ENCODE data around the gene EBF4.
"Not testable (repeated sequence)": the region's sequence is repeated elsewhere in the genome, so short reads cannot be mapped to it uniquely, and the experiment has no call there.

The EBF4 gene

GRCh38 chr20:2658414-2659354, 33.9 kb upstream of the EBF4 start:
- Mint-ChIP-seq H3K9me3 (no peaks in the 10 kb centered on the region), H3K4me1 (peaks cover 24% of the 10 kb centered on the region), H3K4me3 (no peak overlapping the region), H3K27ac (peak overlapping the region; percentile 9), H3K36me3 (peaks cover 58% of the 10 kb centered on the region), H3K27me3 (no peaks in the 10 kb centered on the region)
- ATAC-seq (ENCODE audit: low read depth) (no peak), DNase-seq (ENCODE audit: low spot score in 2 of 2) (no peak)

GRCh38 chr20:2659547-2659946, 33.0 kb upstream of the EBF4 start:
- H3K4me1 Mint-ChIP-seq = peaks cover 19% of the 10 kb centered on the region
- no peak overlapping the region for H3K27ac Mint-ChIP-seq
- H3K27me3 Mint-ChIP-seq = no peaks in the 10 kb centered on the region
- H3K9me3 Mint-ChIP-seq = no peaks in the 10 kb centered on the region
- no peak for DNase-seq (ENCODE audit: low spot score in 2 of 2)
- no peak for ATAC-seq (ENCODE audit: low read depth)
- no peak overlapping the region for H3K4me3 Mint-ChIP-seq
- H3K36me3 Mint-ChIP-seq = peaks cover 59% of the 10 kb centered on the region

- H3K27me3 Mint-ChIP-seq = peaks cover 3% of the 10 kb centered on the region
- peaks cover 18% of the 10 kb centered on the region for H3K4me1 Mint-ChIP-seq
- H3K27ac Mint-ChIP-seq = peak overlapping the region; percentile 98
- peak overlapping the region; percentile 100 for H3K4me3 Mint-ChIP-seq
- DNase-seq (ENCODE audit: low spot score in 2 of 2) (no peak), ATAC-seq (ENCODE audit: low read depth) (no peak)
- H3K9me3 Mint-ChIP-seq = no peaks in the 10 kb centered on the region
- peaks cover 32% of the 10 kb centered on the region for H3K36me3 Mint-ChIP-seq
Measured at GRCh38 chr20:2663364-2663886, 29.2 kb upstream of the EBF4 start.

DNA sequence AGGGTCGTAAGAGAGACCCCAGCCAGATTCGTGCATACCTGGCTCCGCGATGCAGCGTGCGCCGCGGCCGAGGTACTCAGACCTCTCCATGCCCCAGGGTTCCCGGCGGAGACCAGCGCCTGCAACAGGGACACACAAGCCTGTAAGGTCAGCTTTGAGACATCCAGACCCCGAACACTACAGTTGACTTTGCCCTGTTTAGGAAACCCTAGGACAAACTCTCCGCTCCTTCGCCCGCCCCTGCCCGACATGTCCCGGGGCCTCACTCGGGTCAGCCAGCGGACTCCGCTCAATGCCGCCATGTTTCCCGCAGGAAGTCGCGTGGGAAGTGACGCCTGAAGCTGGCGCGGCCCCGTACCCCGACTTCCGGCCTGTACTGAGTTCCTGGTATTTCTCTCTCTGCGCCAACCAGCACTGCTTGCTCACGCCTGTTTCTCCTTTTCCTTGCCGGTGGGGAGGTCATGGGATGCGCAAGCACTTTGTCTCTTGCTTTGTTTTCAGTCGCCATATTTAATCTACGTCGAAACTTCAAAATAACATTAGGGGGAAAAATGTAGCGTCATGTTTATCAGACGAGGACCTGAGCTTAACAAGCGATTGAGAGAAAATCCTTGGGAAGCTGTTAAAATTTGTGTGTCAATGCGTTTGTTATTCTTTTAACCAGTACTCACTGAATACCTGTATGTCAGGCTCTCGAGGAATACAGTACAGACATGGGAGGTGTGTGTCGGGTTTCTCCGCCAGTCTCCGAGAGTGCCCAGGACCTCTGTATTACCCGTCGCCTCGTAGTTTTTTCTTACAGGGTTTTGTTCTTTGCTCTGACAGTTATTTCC, 28.5 kb upstream of the EBF4 start, which contains the start of gene IDH3B:
Gene IDH3B (minus strand): TSS at position 330 of the 833 bp plus-strand sequence. CDS start 28 bp downstream, at position 302.
- DNase-seq (ENCODE audit: low spot score in 2 of 2) (peak; percentile 87 to 90), ATAC-seq (ENCODE audit: low read depth) (peak; percentile 98)
- Mint-ChIP-seq H3K9me3 (no peaks in the 10 kb centered on the region), H3K4me1 (peaks cover 12% of the 10 kb centered on the region), H3K27ac (peak within 1 kb of the TSS; percentile 98), H3K36me3 (peaks cover 25% of the 10 kb centered on the region), H3K27me3 (peaks cover 8% of the 10 kb centered on the region), H3K4me3 (peak within 1 kb of the TSS; percentile 100)

- H3K27ac Mint-ChIP-seq = no peak overlapping the region
- no peaks in the 10 kb centered on the region for H3K36me3 Mint-ChIP-seq
- ATAC-seq (ENCODE audit: low read depth) = no peak
- H3K9me3 Mint-ChIP-seq = no peaks in the 10 kb centered on the region
- no peak for DNase-seq (ENCODE audit: low spot score in 2 of 2)
- no peak overlapping the region for H3K4me3 Mint-ChIP-seq
- peaks cover 14% of the 10 kb centered on the region for H3K27me3 Mint-ChIP-seq
- H3K4me1 Mint-ChIP-seq = no peaks in the 10 kb centered on the region
Measured at GRCh38 chr20:2671977-2672376, 20.6 kb upstream of the EBF4 start.

DNA sequence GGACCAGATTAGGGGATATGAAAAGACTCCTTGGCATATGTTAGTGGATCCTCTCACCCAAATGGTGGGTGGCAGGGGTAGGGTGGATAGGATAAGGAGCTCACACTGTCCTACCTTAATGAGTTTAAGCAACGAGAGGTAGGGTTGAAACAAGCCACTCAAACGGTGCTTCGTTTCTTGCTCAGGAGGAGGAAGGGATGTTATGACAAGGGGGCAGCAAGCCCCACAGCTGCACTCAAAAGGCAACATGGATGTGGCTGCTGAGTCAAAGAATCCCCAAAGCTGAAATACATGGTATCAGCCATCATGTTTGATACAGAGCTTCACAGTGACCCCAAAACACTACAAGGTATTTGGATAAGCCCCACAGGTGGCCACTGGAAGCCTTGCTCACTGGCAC, 20.1 kb upstream of the EBF4 start:
- no peak for DNase-seq (ENCODE audit: low spot score in 2 of 2)
- Mint-ChIP-seq H3K36me3 (no peaks in the 10 kb centered on the region), H3K4me3 (no peak overlapping the region), H3K9me3 (no peaks in the 10 kb centered on the region), H3K4me1 (no peaks in the 10 kb centered on the region), H3K27ac (no peak overlapping the region), H3K27me3 (peaks cover 15% of the 10 kb centered on the region)
- ATAC-seq (ENCODE audit: low read depth) = no peak

DNA sequence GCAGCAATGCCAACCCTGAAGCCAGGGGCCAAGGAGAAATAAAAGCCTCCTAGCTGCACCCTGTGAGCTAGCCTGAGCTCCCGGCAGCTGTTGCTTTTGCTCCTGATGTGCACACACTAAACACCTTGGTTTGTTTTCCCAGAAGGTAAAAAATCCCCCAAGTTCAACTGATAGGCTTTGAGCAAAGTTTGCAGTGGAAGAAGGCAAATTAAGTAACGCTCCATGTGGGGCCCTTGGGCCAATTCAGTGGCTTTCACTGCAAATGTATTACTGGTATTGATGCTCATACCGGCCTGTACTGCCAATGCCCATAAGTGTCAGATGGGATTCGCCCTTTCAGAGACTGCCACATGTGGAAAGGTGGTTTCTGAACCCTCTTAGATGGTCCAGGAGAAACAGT, 19.1 kb upstream of the EBF4 start:
- Mint-ChIP-seq H3K4me1 (no peaks in the 10 kb centered on the region), H3K27me3 (peaks cover 16% of the 10 kb centered on the region), H3K4me3 (no peak overlapping the region), H3K9me3 (no peaks in the 10 kb centered on the region), H3K36me3 (no peaks in the 10 kb centered on the region), H3K27ac (no peak overlapping the region)
- no peak for ATAC-seq (ENCODE audit: low read depth)
- DNase-seq (ENCODE audit: low spot score in 2 of 2) = no peak

DNA sequence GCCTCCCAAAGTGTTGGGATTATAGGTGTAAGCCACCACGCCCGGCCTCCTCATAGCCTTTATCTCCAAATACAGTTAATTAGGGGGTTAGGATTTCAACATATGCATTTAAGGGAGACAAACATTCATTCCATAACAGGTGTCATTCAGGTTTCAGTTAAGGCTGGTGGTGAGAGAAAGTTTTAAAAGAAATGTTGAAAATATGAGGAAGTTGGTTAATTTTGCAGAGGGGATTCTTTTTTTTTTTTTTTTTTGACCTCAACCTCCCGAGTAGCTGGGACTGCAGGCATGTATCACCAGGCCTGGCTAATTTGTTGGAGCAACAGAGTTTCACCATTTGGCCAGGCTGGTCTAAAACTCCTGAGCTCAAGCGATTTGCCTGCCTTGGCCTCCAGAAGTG, 12.5 kb upstream of the EBF4 start:
- Mint-ChIP-seq H3K27ac (no peak overlapping the region), H3K27me3 (peaks cover 20% of the 10 kb centered on the region), H3K4me1 (peaks cover 4% of the 10 kb centered on the region), H3K36me3 (peaks cover 4% of the 10 kb centered on the region), H3K4me3 (no peak overlapping the region), H3K9me3 (peaks cover 4% of the 10 kb centered on the region)
- ATAC-seq (ENCODE audit: low read depth) (no peak), DNase-seq (ENCODE audit: low spot score in 2 of 2) (no peak)

DNA sequence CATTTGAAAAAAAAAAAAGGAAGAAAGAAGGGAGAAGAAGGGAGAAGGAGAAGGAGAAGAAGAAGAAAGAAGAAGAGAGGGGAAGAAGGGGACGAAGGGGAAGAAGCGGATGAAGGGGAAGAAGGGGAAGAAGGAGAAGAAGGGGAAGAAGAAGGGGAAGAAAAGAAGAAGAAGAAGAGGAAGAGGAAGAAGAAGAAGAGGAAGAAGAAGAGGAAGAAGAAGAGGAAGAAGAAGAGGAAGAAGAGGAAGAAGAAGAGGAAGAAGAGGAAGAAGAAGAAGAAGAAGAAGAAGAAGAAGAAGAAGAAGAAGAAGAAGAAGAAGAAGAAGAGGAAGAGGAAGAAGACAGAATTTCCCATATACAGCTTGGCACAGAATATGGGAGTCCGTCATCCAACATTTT, 10.5 kb upstream of the EBF4 start:
- not testable (repeated sequence) for H3K4me1 Mint-ChIP-seq; H3K9me3 Mint-ChIP-seq; DNase-seq (ENCODE audit: low spot score in 2 of 2); ATAC-seq (ENCODE audit: low read depth); H3K4me3 Mint-ChIP-seq; H3K27ac Mint-ChIP-seq; H3K36me3 Mint-ChIP-seq
- peaks cover 16% of the 10 kb centered on the region for H3K27me3 Mint-ChIP-seq

DNA sequence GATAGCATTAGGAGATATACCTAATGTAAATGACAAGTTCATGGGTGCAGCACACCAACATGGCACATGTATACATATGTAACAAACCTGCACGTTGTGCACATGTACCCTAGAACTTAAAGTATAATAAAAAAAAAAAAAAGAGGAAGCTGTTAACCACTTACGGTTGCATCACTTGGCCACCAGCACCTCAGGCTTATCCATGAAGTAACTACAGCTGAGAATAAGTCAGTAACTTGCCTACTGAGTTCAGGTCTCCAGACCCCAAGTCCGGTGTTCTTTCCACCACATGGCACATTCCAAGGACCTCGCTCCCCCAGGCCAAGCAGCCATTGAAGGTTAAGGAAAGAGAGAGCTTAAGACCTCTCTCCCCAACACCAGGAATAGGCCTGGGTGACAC, 7.8 kb upstream of the EBF4 start:
- peaks cover 11% of the 10 kb centered on the region for H3K27me3 Mint-ChIP-seq
- H3K36me3 Mint-ChIP-seq = not testable (repeated sequence)
- ATAC-seq (ENCODE audit: low read depth) = peak; percentile 41

DNA sequence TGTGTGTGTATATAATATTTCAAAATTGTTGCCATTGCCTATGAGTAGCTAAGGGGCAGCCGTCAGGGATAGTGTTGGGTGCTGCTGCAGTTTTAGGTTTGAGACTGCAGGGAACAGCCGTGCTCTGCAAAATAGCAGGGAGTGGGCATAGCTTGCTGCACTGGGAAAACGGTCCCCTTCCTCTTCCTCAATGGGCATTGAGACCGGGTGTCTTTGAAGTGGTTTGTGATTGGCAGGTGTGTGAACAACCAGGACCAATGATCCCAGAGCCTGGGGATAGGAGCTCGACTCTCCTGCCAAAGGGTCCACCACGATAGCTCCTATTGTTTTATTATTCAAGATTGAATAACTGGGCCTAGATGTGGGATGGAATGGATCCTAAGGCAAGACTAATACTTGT, 5.1 kb upstream of the EBF4 start:
- ATAC-seq (ENCODE audit: low read depth) = no peak
- no peak overlapping the region for H3K4me3 Mint-ChIP-seq
- H3K27me3 Mint-ChIP-seq = peaks cover 18% of the 10 kb centered on the region
- no peak overlapping the region for H3K27ac Mint-ChIP-seq
- no peaks in the 10 kb centered on the region for H3K9me3 Mint-ChIP-seq
- H3K4me1 Mint-ChIP-seq = peaks cover 20% of the 10 kb centered on the region
- no peak for DNase-seq (ENCODE audit: low spot score in 2 of 2)
- H3K36me3 Mint-ChIP-seq = no peaks in the 10 kb centered on the region

More for the DNA sequence above, 7.8 kb upstream of the EBF4 start:
- H3K4me1 Mint-ChIP-seq = peaks cover 11% of the 10 kb centered on the region
- DNase-seq (ENCODE audit: low spot score in 2 of 2); H3K4me3 Mint-ChIP-seq; H3K9me3 Mint-ChIP-seq; H3K27ac Mint-ChIP-seq: not testable (repeated sequence)

DNA sequence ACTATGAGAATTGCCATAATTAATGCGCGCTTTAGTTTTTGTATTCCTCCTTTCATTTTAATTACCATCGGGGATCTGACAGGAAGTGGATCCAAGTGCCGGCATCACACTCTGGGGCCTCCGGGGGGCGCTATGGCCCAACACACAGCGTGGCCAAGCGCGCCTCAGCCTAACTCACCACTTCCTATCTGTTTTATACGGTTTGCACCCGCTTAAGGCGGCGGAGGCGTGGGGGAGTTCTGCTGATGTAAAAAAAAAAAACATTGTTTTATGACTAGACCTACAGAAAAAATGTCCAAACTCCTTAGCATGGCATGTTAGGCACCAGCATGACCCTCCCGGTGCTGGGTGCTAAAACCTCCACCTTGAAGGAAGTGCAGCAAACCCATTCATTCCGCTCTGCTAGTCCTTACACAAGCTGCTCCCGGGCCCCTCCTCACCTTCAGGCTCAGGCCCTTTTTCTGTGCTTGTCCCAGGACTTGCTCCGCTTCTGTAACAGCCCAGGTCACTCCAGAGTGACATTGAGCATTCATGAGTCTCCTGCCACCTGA, 4.5 kb upstream of the EBF4 start:
- Mint-ChIP-seq H3K27me3 (peaks cover 18% of the 10 kb centered on the region), H3K4me1 (peaks cover 20% of the 10 kb centered on the region), H3K9me3 (no peaks in the 10 kb centered on the region), H3K27ac (no peak overlapping the region), H3K4me3 (no peak overlapping the region), H3K36me3 (no peaks in the 10 kb centered on the region)
- DNase-seq (ENCODE audit: low spot score in 2 of 2) (no peak), ATAC-seq (ENCODE audit: low read depth) (peak; percentile 54)

DNA sequence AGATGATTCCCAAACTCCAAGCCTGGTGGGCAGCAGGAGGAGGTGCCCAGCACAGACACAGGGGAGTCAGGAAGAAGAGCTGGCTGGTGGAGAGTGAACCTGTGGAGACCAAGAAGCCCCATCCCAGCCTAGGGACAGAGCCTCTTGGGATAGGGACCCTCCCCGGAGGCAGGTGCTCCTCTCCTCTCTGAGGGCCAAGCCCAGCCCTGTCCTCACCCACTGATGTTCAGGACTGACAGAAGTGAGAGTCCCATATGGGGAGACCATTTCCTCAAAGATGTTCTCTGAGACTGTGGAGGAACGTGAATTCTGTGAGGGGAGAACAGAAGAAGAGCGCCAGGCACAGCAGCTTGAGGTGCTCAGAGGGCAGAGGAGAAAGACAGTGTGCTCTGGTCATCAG, 2.4 kb upstream of the EBF4 start:
- no peaks in the 10 kb centered on the region for H3K9me3 Mint-ChIP-seq
- H3K4me1 Mint-ChIP-seq = peaks cover 20% of the 10 kb centered on the region
- ATAC-seq (ENCODE audit: low read depth) (no peak), DNase-seq (ENCODE audit: low spot score in 2 of 2) (no peak)
- no peak overlapping the region for H3K4me3 Mint-ChIP-seq
- H3K27ac Mint-ChIP-seq = no peak overlapping the region
- peaks cover 24% of the 10 kb centered on the region for H3K27me3 Mint-ChIP-seq
- H3K36me3 Mint-ChIP-seq = no peaks in the 10 kb centered on the region

- peaks cover 26% of the 10 kb centered on the region for H3K27me3 Mint-ChIP-seq
- no peak overlapping the region for H3K27ac Mint-ChIP-seq
Measured at GRCh38 chr20:2690718-2691117, 1.9 kb upstream of the EBF4 start.

More at GRCh38 chr20:2690718-2691117, 1.9 kb upstream of the EBF4 start:
- no peak for ATAC-seq (ENCODE audit: low read depth)
- peaks cover 20% of the 10 kb centered on the region for H3K4me1 Mint-ChIP-seq
- H3K4me3 Mint-ChIP-seq = peak overlapping the region; percentile 93
- no peak for DNase-seq (ENCODE audit: low spot score in 2 of 2)
- H3K36me3 Mint-ChIP-seq = no peaks in the 10 kb centered on the region
- H3K9me3 Mint-ChIP-seq = no peaks in the 10 kb centered on the region
